Lower leg skin (tissue), 4 donors: ENCODE measurements around the gene PATJ. TPM values are rescaled to one million over a fixed set of nuclear protein-coding genes. Genes with fewer than 3 reads are reported as not detected.

Source experiments
- DNase-seq, 2 donors: peaks; one replicate each; pipeline ENCODE4 v3.0.0-alpha.2; 2019; ENCODE audit warnings: low spot score in 2 of 2
- H3K4me3 ChIP-seq: fragments of 200-600 bp; sonication (generic); 2 replicates; pipeline ENCODE4 v1.5.1; 2017; ENCODE audit warnings: mild to moderate bottlenecking, low read depth; ENCODE audit not compliant: poor library complexity, severe bottlenecking
- CTCF ChIP-seq, 3 donors: fragments of 450-650 bp; IDR thresholded peaks; one replicate each; pipeline ENCODE4 v1.5.1; 2016; ENCODE audit warnings: antibody characterized with exemption in 3 of 3, mild to moderate bottlenecking in 3 of 3, moderate library complexity in 2 of 3
- POLR2A ChIP-seq, 2 donors: fragments of 450-650 bp; IDR thresholded peaks; one replicate each; pipeline ENCODE4 v1.6.1; 2016 to 2017; ENCODE audit warnings: antibody characterized with exemption in 2 of 2, mild to moderate bottlenecking in 1 of 2, moderate library complexity in 1 of 2
- WGBS, 2 donors: methylation state at CpG; one replicate each; pipeline ENCODE4 v1.1.5; 2018; 5-methylcytosine and 5-hydroxymethylcytosine counted together
- intact Hi-C: fragments of 100-400 bp; cut with DNase I; formaldehyde crosslinking; loops from one replicate; pipeline ENCODE4 v1.15.0; 2023; ENCODE audit warnings: low total_unique reads
- total RNA-seq, 4 donors: library from RNA; depleted of rRNA; stranded (reverse); fragments of >200 nt; gene quantifications; one replicate each; pipeline ENCODE4 v1.1.0, GENCODE V29; 2016

The PATJ gene
- total RNA-seq, 4 donors from 2014 or later = 50.5 to 89.3 (median 64.5) TPM

- H3K4me3 ChIP-seq = no peak overlapping the region
- intact Hi-C loops = no loop called here
- WGBS, 2 donors = 96% methylated on average over 5 of the region's 5 CpGs
- DNase-seq = peak in 1 of 2 donors; percentile 60
- TF ChIP-seq CTCF (IDR thresholded peaks at IDR 0.05) (no peak), POLR2A (IDR thresholded peaks at IDR 0.05) (no peak)
These were observed 445.3 kb downstream of the PATJ start for GRCh38 chr1:62187548-62187947.

GRCh38 chr1:62188111-62188510 is 445.8 kb downstream of the PATJ start:
- peak in 1 of 2 donors; percentile 25 for DNase-seq
- WGBS, 2 donors = 98% methylated on average over 8 of the region's 8 CpGs
- H3K4me3 ChIP-seq = no peak overlapping the region
- no peak for TF ChIP-seq CTCF (IDR thresholded peaks at IDR 0.05)
- no peak for TF ChIP-seq POLR2A (IDR thresholded peaks at IDR 0.05)
- intact Hi-C loops = no loop called here

GRCh38 chr1:62194651-62195544 is 452.6 kb downstream of the PATJ start, which contains the start of gene L1TD1:
Gene L1TD1, plus strand, starts transcription at chr1:62194849. Its CDS starts 11,780 bp downstream, at chr1:62206629.
- H3K4me3 ChIP-seq = peak within 1 kb of the TSS; percentile 20
- peak in 1 of 2 donors; percentile 71 for DNase-seq

GRCh38 chr1:62196086-62196690 is 453.9 kb downstream of the PATJ start:
- DNase-seq = no peak
- whole genome bisulfite sequencing, 2 donors = 86 to 88% methylated on average over 17 of the region's 17 CpGs
- TF ChIP-seq CTCF (IDR thresholded peaks at IDR 0.05) (no peak), POLR2A (IDR thresholded peaks at IDR 0.05) (no peak)
- H3K4me3 ChIP-seq = no peak overlapping the region
- intact Hi-C loops = no loop called here

More at GRCh38 chr1:62194651-62195544, 452.6 kb downstream of the PATJ start, which contains the start of gene L1TD1:
- intact Hi-C loops = no loop called here
- 10 to 15% methylated on average over 39 to 52 of the region's 55 CpGs for WGBS, 2 donors
- no peak for TF ChIP-seq POLR2A (IDR thresholded peaks at IDR 0.05)
- no peak for TF ChIP-seq CTCF (IDR thresholded peaks at IDR 0.05)

- H3K4me3 ChIP-seq = no peak overlapping the region
- intact Hi-C loops = no loop called here
- no peak for TF ChIP-seq CTCF (IDR thresholded peaks at IDR 0.05)
- TF ChIP-seq POLR2A (IDR thresholded peaks at IDR 0.05) = no peak
- DNase-seq = no peak
- 60% methylated on average over 14 of the region's 14 CpGs for WGBS, 2 donors
These were observed 455.9 kb downstream of the PATJ start for GRCh38 chr1:62198069-62198780.
